ENCODE measurements around the gene SHISAL2A. TPM values are rescaled to one million over a fixed set of nuclear protein-coding genes. Genes with fewer than 3 reads are reported as not detected.
A peak's percentile ranks its signal among the peaks of the same experiment; 100 is the strongest.

The SHISAL2A gene
- total RNA-seq = 3.2 TPM

DNA sequence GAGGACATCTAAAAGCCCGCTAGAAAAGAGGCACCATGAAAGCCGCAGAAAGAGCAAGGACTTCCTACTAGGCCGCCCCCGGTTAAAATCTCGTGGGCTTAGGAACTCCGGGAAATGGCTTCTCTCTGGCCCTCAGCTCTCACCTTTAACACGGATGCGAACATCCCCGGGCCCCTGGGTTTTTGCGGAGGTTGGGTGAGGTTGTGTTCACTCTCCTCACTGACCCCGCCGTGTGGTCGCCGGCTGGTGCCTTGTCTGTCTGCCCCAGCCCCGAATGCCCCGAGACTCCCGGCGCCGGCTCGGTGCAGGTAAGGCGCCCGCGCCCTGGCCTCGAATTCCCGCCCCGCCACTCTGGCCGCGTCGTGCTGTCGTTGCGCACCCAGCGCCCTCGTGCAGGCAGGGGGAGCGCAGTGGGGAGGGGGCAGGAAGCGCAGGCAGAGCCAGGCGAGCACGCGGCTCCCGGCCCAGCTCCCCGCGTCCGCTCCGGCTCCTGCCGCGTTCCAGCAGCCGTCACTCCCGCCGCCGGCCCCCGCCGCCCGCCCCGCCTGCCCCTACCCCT is at the start of gene SHISAL2A:
TSS of gene SHISAL2A (plus strand) at position 437 of the 559 bp plus-strand sequence. CDS start 326 bp downstream, outside the sequence.
- no peak for DNase-seq (ENCODE audit: low spot score)

- no peak for DNase-seq (ENCODE audit: low spot score)
Observed at GRCh38 chr1:52585474-52585873, 47.5 kb upstream of the SHISAL2A start.

DNA sequence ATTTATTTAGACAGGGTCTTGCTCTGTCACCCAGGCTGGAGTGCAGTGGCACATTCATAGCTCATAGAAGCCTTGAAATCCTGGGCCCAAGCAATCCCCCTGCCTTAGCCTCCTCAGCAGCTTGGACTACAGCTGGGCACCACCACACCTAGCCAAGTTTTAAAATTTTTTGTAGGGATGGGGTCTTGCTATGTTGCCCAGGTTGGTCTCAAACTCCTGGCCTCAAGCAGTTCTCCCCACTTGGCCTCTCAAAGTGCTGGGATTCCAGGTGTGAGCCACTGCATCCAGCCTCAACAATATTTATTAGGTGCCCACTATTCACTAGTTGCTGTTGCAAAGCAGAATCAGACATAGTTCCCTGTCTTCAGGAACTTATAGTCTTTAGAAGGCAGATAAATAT is 44.9 kb upstream of the SHISAL2A start:
- DNase-seq (ENCODE audit: low spot score) = no peak

GRCh38 chr1:52588535-52588934 is 44.4 kb upstream of the SHISAL2A start:
- no peak for DNase-seq (ENCODE audit: low spot score)

GRCh38 chr1:52590266-52590665 is 42.7 kb upstream of the SHISAL2A start:
- no peak for DNase-seq (ENCODE audit: low spot score)

- no peak for DNase-seq (ENCODE audit: low spot score)
Observed at GRCh38 chr1:52592637-52593323, 40.2 kb upstream of the SHISAL2A start.

GRCh38 chr1:52593495-52593894 is 39.5 kb upstream of the SHISAL2A start:
- DNase-seq (ENCODE audit: low spot score) = no peak

DNA sequence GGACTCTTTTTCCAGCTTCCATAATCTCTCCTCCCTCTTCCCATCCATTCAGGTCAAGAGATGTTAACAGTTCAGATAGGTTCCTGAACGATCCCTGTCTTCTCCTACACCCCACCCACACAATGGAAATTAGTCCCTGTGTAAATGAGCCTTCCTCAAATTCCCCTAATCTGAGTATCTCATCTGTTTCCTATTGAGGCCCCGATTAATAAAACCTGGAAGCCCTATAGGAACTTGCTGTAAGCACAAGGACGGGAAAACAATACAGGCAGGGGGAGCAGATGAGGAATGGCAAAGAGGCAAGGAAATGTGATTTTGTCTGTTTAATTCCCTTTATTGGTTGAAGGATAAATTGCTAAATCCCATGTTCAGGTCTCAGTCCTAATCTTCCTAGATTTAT is 37.9 kb upstream of the SHISAL2A start:
- no peak for DNase-seq (ENCODE audit: low spot score)

DNA sequence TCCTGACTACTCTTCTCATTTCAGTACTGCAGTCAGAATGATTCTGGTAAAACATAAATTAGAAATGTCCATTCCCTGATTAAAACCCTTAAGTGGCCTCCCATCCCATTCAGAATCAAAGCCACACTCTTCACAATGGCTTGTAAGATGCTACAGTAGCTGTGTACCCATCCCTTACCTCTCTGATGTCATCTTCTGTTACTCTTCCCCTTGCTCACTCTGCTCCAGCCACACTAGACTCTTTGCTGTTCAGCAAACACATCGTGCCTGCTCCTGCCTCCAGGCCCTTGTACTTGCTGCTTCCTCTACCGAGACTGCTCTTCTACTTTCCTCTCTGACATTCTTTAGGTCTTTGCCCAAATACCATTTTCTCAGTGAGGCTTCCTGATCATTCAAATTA is 35.1 kb upstream of the SHISAL2A start:
- DNase-seq (ENCODE audit: low spot score) = no peak

- no peak for DNase-seq (ENCODE audit: low spot score)
Observed at GRCh38 chr1:52598729-52599128, 34.2 kb upstream of the SHISAL2A start.

GRCh38 chr1:52599236-52599635 is 33.7 kb upstream of the SHISAL2A start:
- DNase-seq (ENCODE audit: low spot score) = no peak

GRCh38 chr1:52600533-52601179 is 32.3 kb upstream of the SHISAL2A start:
- no peak for DNase-seq (ENCODE audit: low spot score)

DNA sequence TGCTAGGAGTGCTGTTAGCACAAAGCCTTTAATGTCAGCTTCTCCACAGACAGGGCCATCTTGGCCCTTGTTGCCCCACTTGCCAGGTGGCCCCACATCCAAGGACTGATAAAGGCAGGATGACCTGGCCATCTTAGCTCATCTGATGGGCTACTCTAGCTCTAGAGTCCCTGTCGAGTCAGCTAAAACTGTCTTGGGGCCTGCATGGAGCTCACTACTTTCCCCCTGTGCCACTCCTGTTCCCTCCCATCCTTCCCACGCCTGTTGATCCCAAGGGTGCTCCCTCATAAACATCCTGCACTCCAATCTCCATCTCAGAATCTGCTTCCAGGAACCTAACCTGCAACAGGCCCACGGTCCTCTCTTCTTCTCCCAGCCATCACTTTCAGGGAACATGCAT is 31.4 kb upstream of the SHISAL2A start:
- DNase-seq (ENCODE audit: low spot score) = no peak

- DNase-seq (ENCODE audit: low spot score) = peak; percentile 19
Observed at GRCh38 chr1:52601991-52602855, 30.7 kb upstream of the SHISAL2A start, which contains the start of gene GPX7. TSS of gene GPX7 (plus strand) at chr1:52602371. CDS start at chr1:52602410, 39 bp downstream.

DNA sequence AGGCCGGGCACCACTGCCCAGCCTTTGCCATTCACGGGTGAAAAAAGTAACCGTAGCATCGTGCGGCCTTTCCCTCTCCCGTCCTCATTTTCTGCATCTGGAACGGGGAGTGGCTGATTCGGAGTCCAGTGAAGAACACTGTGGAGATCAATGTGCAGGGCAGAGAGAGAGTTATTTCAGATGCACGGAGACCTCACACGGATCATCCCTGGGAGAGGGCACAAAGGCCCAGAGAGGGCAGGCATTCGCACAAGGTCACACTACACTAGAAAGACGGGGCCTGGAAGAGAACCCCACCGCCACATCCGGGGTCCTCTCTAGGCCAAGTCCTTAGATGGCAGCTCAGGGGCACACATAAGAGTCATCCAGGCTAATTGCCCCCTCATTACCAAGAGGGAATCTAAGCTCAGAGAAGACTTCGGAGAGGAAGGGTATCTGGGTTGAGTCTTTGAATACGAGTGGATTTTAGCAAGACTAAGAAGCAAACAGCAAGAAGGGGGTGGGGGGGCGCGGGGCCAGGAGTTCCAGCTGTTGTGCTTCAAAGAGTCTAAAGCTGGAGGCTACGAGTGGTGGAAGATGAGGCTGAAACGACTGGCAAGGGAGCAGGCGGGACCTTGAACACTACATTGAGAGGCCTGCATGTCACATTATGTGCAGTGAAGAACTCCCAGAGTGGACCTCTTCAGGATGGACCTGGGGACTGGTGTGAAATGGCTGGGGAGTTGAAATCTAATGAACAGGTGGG is 29.9 kb upstream of the SHISAL2A start:
- DNase-seq (ENCODE audit: low spot score) = no peak

- DNase-seq (ENCODE audit: low spot score) = no peak
Observed at GRCh38 chr1:52603630-52604029, 29.3 kb upstream of the SHISAL2A start.

GRCh38 chr1:52604063-52604770 is 28.8 kb upstream of the SHISAL2A start:
- DNase-seq (ENCODE audit: low spot score) = no peak

- DNase-seq (ENCODE audit: low spot score) = no peak
Observed at GRCh38 chr1:52613636-52614373, 19.2 kb upstream of the SHISAL2A start.

GRCh38 chr1:52614671-52615070 is 18.3 kb upstream of the SHISAL2A start:
- DNase-seq (ENCODE audit: low spot score) = no peak

- no peak for DNase-seq (ENCODE audit: low spot score)
Observed at GRCh38 chr1:52615489-52616042, 17.4 kb upstream of the SHISAL2A start.

Data from mucosa of gallbladder (tissue), 1 donor.